Smooth muscle cell of the umbilical artery (primary cell): ENCODE data around the gene PAIP2B. TPM values are rescaled to one million over a fixed set of nuclear protein-coding genes. Genes with fewer than 3 reads are reported as not detected.

ENCODE experiments used
- total RNA-seq: library from RNA; depleted of rRNA; stranded (reverse); fragments of >200 nt; gene quantifications from 2 replicates; pipeline ENCODE4 v1.2.3, GENCODE V29; 2014

The PAIP2B gene, protein sequence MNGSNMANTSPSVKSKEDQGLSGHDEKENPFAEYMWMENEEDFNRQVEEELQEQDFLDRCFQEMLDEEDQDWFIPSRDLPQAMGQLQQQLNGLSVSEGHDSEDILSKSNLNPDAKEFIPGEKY
- total RNA-seq = 0.30 and 0.42 TPM in 2 replicates

DNA sequence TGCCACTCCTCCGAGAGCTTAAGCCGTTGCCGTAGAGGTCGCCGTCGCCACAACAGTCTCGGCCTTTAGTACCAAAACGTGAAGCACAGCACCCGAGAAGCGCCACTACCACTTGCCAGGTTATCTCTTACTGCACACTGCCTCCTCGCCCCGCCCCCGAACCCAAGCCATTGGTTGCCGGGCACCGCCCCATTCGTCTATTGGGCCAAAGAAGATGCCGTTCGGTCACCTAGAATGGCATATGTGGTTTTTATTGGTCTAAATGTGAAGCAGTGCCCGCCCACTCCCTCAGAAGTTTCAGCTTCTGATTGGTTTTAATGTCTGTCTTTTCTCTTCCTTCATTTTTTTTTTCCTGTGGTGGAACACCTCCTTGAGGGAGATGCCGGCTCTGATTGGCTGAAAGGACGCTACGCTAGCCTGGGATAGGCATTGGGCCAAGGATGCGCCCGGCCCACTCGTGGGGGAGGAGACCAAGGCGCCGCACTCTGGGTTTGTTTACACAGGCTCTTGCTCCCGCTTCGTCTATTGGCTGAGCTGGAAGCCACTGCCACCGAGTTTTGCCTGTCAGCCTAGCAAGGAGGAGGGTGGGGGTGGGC lies at the start of gene PAIP2B:
TSS of gene PAIP2B (minus strand) at position 139 of the 596 bp plus-strand sequence. CDS start 24,514 bp downstream, outside the sequence.

Other genes with a start within 250 kb of the PAIP2B start
- 1.5 and 1.8 TPM in 2 replicates for gene ANKRD53, start 248.5 kb downstream of the PAIP2B start, total RNA-seq
- 39.8 and 69.0 TPM in 2 replicates for gene TEX261, start 232.2 kb downstream of the PAIP2B start, total RNA-seq
- gene NAGK, start 158.5 kb downstream of the PAIP2B start, total RNA-seq = 57.3 and 61.8 TPM in 2 replicates
- 22.6 and 22.7 TPM in 2 replicates for gene MCEE, start 96.9 kb downstream of the PAIP2B start, total RNA-seq
- gene MPHOSPH10, start 96.5 kb downstream of the PAIP2B start, total RNA-seq = 20.8 and 27.9 TPM in 2 replicates
- 115 and 123 TPM in 2 replicates for gene ZNF638, start 104.7 kb upstream of the PAIP2B start, total RNA-seq
- gene DYSF, start 226.5 kb upstream of the PAIP2B start, total RNA-seq = 0.30 and 2.1 TPM in 2 replicates